HCT116 (cell line): ENCODE results near the gene MED9. TPM values are rescaled to one million over a fixed set of nuclear protein-coding genes. Genes with fewer than 3 reads are reported as not detected.
A peak's percentile ranks its signal among the peaks of the same experiment; 100 is the strongest.

ENCODE experiments used
- ATAC-seq: fragments of 200-7000 bp; cut with Tn5 transposase; 2 replicates; pipeline ENCODE4 v1.9.1; 2020; ENCODE audit warnings: mild to moderate bottlenecking, moderate library complexity
- BruUV-seq: library from RNA; stranded (reverse); fragments of 400-500 nt; replicated peaks from 2 replicates; lab custom pipeline; 2021; lab: Mats Ljungman, UMichigan
- CTCF ChIA-PET: fragments of 300-600 bp; sonication (Branson Sonifier 250); formaldehyde crosslinking; loops from one replicate; lab custom pipeline; 2021; ENCODE audit warnings: antibody characterized with exemption; lab: Charles Lee
- POLR2A ChIA-PET: fragments of 300-600, 350-600 bp; sonication (Branson Sonifier 250); formaldehyde crosslinking; loops from one replicate; lab custom pipeline; 2021; ENCODE audit warnings: antibody characterized with exemption; lab: Charles Lee
- RAD21 ChIA-PET, 2 experiments: fragments of 300-600 bp; sonication (Branson Sonifier 250); formaldehyde crosslinking; loops; one replicate each; lab custom pipeline; 2023; ENCODE audit warnings: low total read pairs in 2 of 2; ENCODE audit not compliant: uncharacterized antibody in 2 of 2, unreplicated experiment in 2 of 2, low non-redundant PET in 1 of 2; lab: Charles Lee
- DNase-seq: peaks from one replicate; pipeline ENCODE4 v3.0.0-alpha.2; 2010; ENCODE audit warnings: low read depth, low spot score
- H2AFZ ChIP-seq: fragments of 200-600 bp; shearing (Covaris generic), sonication (generic); 2 replicates; pipeline ENCODE4 v1.6.1; 2017; ENCODE audit warnings: low read depth, mixed run types, mixed read lengths, antibody characterized with exemption, low read length; ENCODE audit not compliant: poor library complexity, severe bottlenecking
- H3K27ac ChIP-seq: 2 replicates; pipeline ENCODE4 v1.5.1; 2012; ENCODE audit warnings: low read depth, low read length
- H3K27me3 ChIP-seq: fragments of 200-600 bp; sonication (generic); 2 replicates; pipeline ENCODE4 v1.6.1; 2016; ENCODE audit warnings: mixed run types, low read length, mixed read lengths; ENCODE audit not compliant: insufficient read depth
- H3K36me3 ChIP-seq, 2 experiments: fragments of 200-500 bp in 1 of 2; fragments of 200-600 bp in 1 of 2; sonication (Bioruptor generic) in 1 of 2; sonication (generic) in 1 of 2; 2 replicates each; pipeline versions ENCODE4 v1.5.1 to v1.6.1; 2014 to 2016; ENCODE audit warnings: low read length in 2 of 2, inconsistent platforms in 1 of 2, mixed read lengths in 1 of 2, mixed run types in 1 of 2; ENCODE audit not compliant: insufficient read depth in 2 of 2, control insufficient read depth in 1 of 2
- H3K4me1 ChIP-seq, 2 experiments: fragments of 200-600 bp in 1 of 2; sonication (generic) in 1 of 2; 2 replicates each; pipeline versions ENCODE4 v1.5.1 to v1.6.1; 2012 to 2017; ENCODE audit warnings: low read length in 2 of 2, inconsistent platforms in 1 of 2, mild to moderate bottlenecking in 1 of 2, mixed read lengths in 1 of 2, mixed run types in 1 of 2, moderate library complexity in 1 of 2; ENCODE audit not compliant: insufficient read depth in 2 of 2, control insufficient read depth in 1 of 2
- H3K4me2 ChIP-seq: fragments of 200-600 bp; sonication (generic); 2 replicates; pipeline ENCODE4 v1.6.1; 2017; ENCODE audit warnings: mixed run types, low read length, mixed read lengths
- H3K4me3 ChIP-seq, 2 experiments: fragments of 200-600 bp in 1 of 2; sonication (generic) in 1 of 2; replicated peaks in 1 of 2; 2 replicates each; pipeline ENCODE4 v1.5.1; 2011 to 2016; ENCODE audit warnings: low read length in 2 of 2, control low read depth in 1 of 2, low read depth in 1 of 2, mild to moderate bottlenecking in 1 of 2, mixed read lengths in 1 of 2, mixed run types in 1 of 2
- H3K79me2 ChIP-seq: fragments of 200-600 bp; sonication (generic); 2 replicates; pipeline ENCODE4 v1.6.1; 2017; ENCODE audit warnings: mild to moderate bottlenecking, mixed run types, low read length, moderate library complexity, mixed read lengths; ENCODE audit not compliant: insufficient read depth
- H3K9ac ChIP-seq: fragments of 200-600 bp; sonication (generic); 2 replicates; pipeline ENCODE4 v1.6.1; 2016; ENCODE audit warnings: low read length, mixed read lengths
- H3K9me2 ChIP-seq: fragments of 200-600 bp; sonication (generic), shearing (Covaris generic); 2 replicates; pipeline ENCODE4 v1.6.1; 2017; ENCODE audit warnings: mixed run types, mild to moderate bottlenecking, moderate library complexity; ENCODE audit not compliant: insufficient read depth
- H3K9me3 ChIP-seq, 2 experiments: fragments of 200-500 bp in 1 of 2; fragments of 200-600 bp in 1 of 2; sonication (Bioruptor generic) in 1 of 2; sonication (generic) in 1 of 2; 2 replicates each; pipeline ENCODE4 v1.6.1; 2014 to 2017; ENCODE audit warnings: low read length in 2 of 2, mixed read lengths in 2 of 2, inconsistent platforms in 1 of 2, low read depth in 1 of 2, mild to moderate bottlenecking in 1 of 2, mixed run types in 1 of 2, moderate library complexity in 1 of 2; ENCODE audit not compliant: control insufficient read depth in 1 of 2, insufficient read depth in 1 of 2
- H4K20me1 ChIP-seq: fragments of 200-600 bp; sonication (generic), shearing (Covaris generic); 2 replicates; pipeline ENCODE4 v1.6.1; 2017; ENCODE audit warnings: mixed run types, mild to moderate bottlenecking, moderate library complexity; ENCODE audit not compliant: insufficient read depth
- CEBPB ChIP-seq: IDR thresholded peaks from 2 replicates; pipeline ENCODE4 v1.6.1; 2012; ENCODE audit warnings: low read depth
- EGR1 ChIP-seq: IDR thresholded peaks from 2 replicates; pipeline ENCODE4 v1.6.1; 2012; ENCODE audit warnings: low read depth
- ELF1 ChIP-seq: IDR thresholded peaks from 2 replicates; pipeline ENCODE4 v1.6.1; 2012; ENCODE audit warnings: low read depth, borderline replicate concordance
- EZH2 ChIP-seq: fragments of 200-600 bp; sonication (generic); IDR thresholded peaks from 2 replicates; pipeline ENCODE4 v1.6.1; 2017; ENCODE audit warnings: antibody characterized with exemption, mixed run types
- FOSL1 ChIP-seq: IDR thresholded peaks from 2 replicates; pipeline ENCODE4 v1.6.1; 2012; ENCODE audit warnings: low read depth
- POLR2A ChIP-seq: IDR thresholded peaks from 2 replicates; pipeline ENCODE4 v1.7.0; 2011; ENCODE audit warnings: borderline replicate concordance; ENCODE audit not compliant: insufficient read depth, insufficient read length; ENCODE audit errors: extremely low read depth
- POLR2AphosphoS5 ChIP-seq: IDR thresholded peaks from 2 replicates; pipeline ENCODE4 v1.6.1; 2011; ENCODE audit warnings: mild to moderate bottlenecking, low read depth, low read length, moderate library complexity
- SP1 ChIP-seq: IDR thresholded peaks from 2 replicates; pipeline ENCODE4 v1.6.1; 2012; ENCODE audit warnings: low read depth
- SRF ChIP-seq: IDR thresholded peaks from 2 replicates; pipeline ENCODE4 v1.6.1; 2012; ENCODE audit warnings: low read depth
- YY1 ChIP-seq: IDR thresholded peaks from 2 replicates; pipeline ENCODE4 v1.6.1; 2011; ENCODE audit warnings: low read length, low read depth, moderate library complexity, mild to moderate bottlenecking; ENCODE audit not compliant: insufficient replicate concordance; ENCODE audit errors: extremely low read depth
- ZFX ChIP-seq: fragments of 450-650 bp; IDR thresholded peaks from 2 replicates; pipeline ENCODE4 v1.6.1; 2017
- ZNF274 ChIP-seq: fragments of 200-500 bp; sonication (Bioruptor generic); IDR thresholded peaks from 2 replicates; pipeline ENCODE4 v1.6.1; 2014; ENCODE audit warnings: mild to moderate bottlenecking, low read depth, low read length, inconsistent platforms
- intact Hi-C: fragments of 100-400 bp; cut with micrococcal nuclease; formaldehyde crosslinking; loops from 2 replicates; pipeline ENCODE4 v1.10.0; 2022
- total RNA-seq: library from RNA; stranded (reverse); gene quantifications from one replicate; pipeline ENCODE4 v1.2.1, GENCODE V29; 2021; ENCODE audit not compliant: unreplicated experiment
- TF ChIP-seq, protein P1 (sequence below): IDR thresholded peaks from 2 replicates; pipeline ENCODE4 v1.6.1; 2012

The MED9 gene
- total RNA-seq, 1 experiment from 2014 or later, result 13.9 TPM

- Histone ChIP-seq H4K20me1 (no peaks in the 10 kb centered on the region), H3K27me3 (0 out of 2 replicates have a peak, but pooled peaks cover 6% of the 10 kb centered on the region), H3K27ac (peak overlapping the region; percentile 27), H2AFZ (peak overlapping the region; percentile 93), H3K4me2 (peak overlapping the region; percentile 65), H3K9me3 (no peaks in the 10 kb centered on the region; a peak in 1 of 4 replicates), H3K4me3 (0 out of 4 replicates have a peak overlapping the region, but pooled peaks of 1 of the 2 experiments have one; percentile 7), H3K79me2 (no peaks in the 10 kb centered on the region), H3K4me1 (peaks cover 24 to 25% of the 10 kb centered on the region in 2 experiments), H3K36me3 (no peaks in the 10 kb centered on the region), H3K9me2 (no peaks in the 10 kb centered on the region), H3K9ac (no peak overlapping the region)
- BruUV-seq, result no TSS peak
- POLR2A ChIA-PET, result interaction anchor here (1.1 kb wide), 1 partner anchor 10 kb away, joined by 3 read pairs; no protein-coding TSS in a partner anchor
- intact Hi-C loops, result no loop called here
- RAD21 ChIA-PET, result interaction anchor here in 1 of 2 experiments (0.6 kb wide), 1 partner anchor 145 kb away, joined by 4 read pairs; the partner anchor contains the start of gene PEMT
- CTCF ChIA-PET, result no interaction called here
- ATAC-seq (peak; percentile 86), DNase-seq (peak; percentile 76)
- TF ChIP-seq EZH2 (no peak), SRF (peak; percentile 91), ELF1 (no peak; the same call in 1 of the 2 replicates), ZNF274 (no peak), POLR2AphosphoS5 (0 out of 2 replicates have a peak, but pooled peaks have one; percentile 22), POLR2A (no peak), CEBPB (peak; percentile 64; the same call in 1 of the 2 replicates), ZFX (no peak), SP1 (peak; percentile 66), FOSL1 (no peak), EGR1 (no peak), YY1 (no peak)
- TF ChIP-seq, protein P1, sequence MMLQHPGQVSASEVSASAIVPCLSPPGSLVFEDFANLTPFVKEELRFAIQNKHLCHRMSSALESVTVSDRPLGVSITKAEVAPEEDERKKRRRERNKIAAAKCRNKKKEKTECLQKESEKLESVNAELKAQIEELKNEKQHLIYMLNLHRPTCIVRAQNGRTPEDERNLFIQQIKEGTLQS, result peak; percentile 44; the same call in 1 of the 2 replicates
Measured at GRCh38 chr17:17445925-17446665, 30.7 kb upstream of the MED9 start.
